Activated CD4-positive, alpha-beta T cell treated with anti-CD3 and anti-CD28 coated beads, Interleukin-2, amount 50 U/mL, for 24 hours (primary cell): ENCODE measurements around the gene NGDN.
A peak's percentile ranks its signal among the peaks of the same experiment; 100 is the strongest.

Experiments
- DNase-seq, 2 donors: peaks; one replicate each; pipeline ENCODE4 v3.0.0-alpha.2; 2020; ENCODE audit warnings: low read depth in 1 of 2, low spot score in 1 of 2

Gene NGDN

GRCh38 chr14:23468704-23469126 is 788 bp upstream of the NGDN start:
- DNase-seq = no peak

- peak in 1 of 2 donors; percentile 38 for DNase-seq
Observed at GRCh38 chr14:23469906-23470403, 452 bp downstream of the NGDN start.

- DNase-seq = no peak
Observed at GRCh38 chr14:23470947-23471346, 1.4 kb downstream of the NGDN start.

GRCh38 chr14:23478109-23478759 is 8.7 kb downstream of the NGDN start:
- DNase-seq = peak; percentile 13 to 32

- DNase-seq = no peak
Observed at GRCh38 chr14:23481362-23481970, 12.0 kb downstream of the NGDN start.

GRCh38 chr14:23481979-23482822 is 12.7 kb downstream of the NGDN start:
- DNase-seq = no peak

- no peak for DNase-seq
Observed at GRCh38 chr14:23482823-23483148, 13.3 kb downstream of the NGDN start.

- DNase-seq = no peak
Observed at GRCh38 chr14:23483236-23483854, 13.8 kb downstream of the NGDN start.

- no peak for DNase-seq
Observed at GRCh38 chr14:23485326-23485725, 15.8 kb downstream of the NGDN start.

GRCh38 chr14:23486036-23486435 is 16.5 kb downstream of the NGDN start:
- DNase-seq = no peak

- no peak for DNase-seq
Observed at GRCh38 chr14:23487216-23487615, 17.7 kb downstream of the NGDN start.

GRCh38 chr14:23492618-23493272 is 23.2 kb downstream of the NGDN start:
- no peak for DNase-seq

- no peak for DNase-seq
Observed at GRCh38 chr14:23494223-23494622, 24.7 kb downstream of the NGDN start.

GRCh38 chr14:23512156-23512555 is 42.7 kb downstream of the NGDN start:
- no peak for DNase-seq

GRCh38 chr14:23513005-23513817 is 43.7 kb downstream of the NGDN start:
- no peak for DNase-seq

- DNase-seq = no peak
Observed at GRCh38 chr14:23513818-23514643, 44.5 kb downstream of the NGDN start.

- DNase-seq = no peak
Observed at GRCh38 chr14:23514644-23514957, 45.1 kb downstream of the NGDN start.

- DNase-seq = no peak
Observed at GRCh38 chr14:23517650-23518326, 48.3 kb downstream of the NGDN start.

GRCh38 chr14:23518709-23519108 is 49.2 kb downstream of the NGDN start:
- DNase-seq = no peak
